Sigmoid colon (tissue), 4 donors: ENCODE data around the gene WNT3.

ENCODE experiments used
- EP300 ChIP-seq, 4 donors: sonication (generic); formaldehyde crosslinking; IDR thresholded peaks; one replicate each; pipeline ENCODE4 v1.6.1; 2017; ENCODE audit warnings: antibody characterized with exemption in 4 of 4
- TF ChIP-seq, protein P1 (sequence below), 4 experiments: fragments of 450-650 bp in 3 of 4; fragments of 200-600 bp in 1 of 4; IDR thresholded peaks; one replicate each; pipeline ENCODE4 v1.5.1; 2016 to 2019; ENCODE audit warnings: antibody characterized with exemption in 4 of 4, mild to moderate bottlenecking in 3 of 4, moderate library complexity in 2 of 4

- TF ChIP-seq, protein P1, sequence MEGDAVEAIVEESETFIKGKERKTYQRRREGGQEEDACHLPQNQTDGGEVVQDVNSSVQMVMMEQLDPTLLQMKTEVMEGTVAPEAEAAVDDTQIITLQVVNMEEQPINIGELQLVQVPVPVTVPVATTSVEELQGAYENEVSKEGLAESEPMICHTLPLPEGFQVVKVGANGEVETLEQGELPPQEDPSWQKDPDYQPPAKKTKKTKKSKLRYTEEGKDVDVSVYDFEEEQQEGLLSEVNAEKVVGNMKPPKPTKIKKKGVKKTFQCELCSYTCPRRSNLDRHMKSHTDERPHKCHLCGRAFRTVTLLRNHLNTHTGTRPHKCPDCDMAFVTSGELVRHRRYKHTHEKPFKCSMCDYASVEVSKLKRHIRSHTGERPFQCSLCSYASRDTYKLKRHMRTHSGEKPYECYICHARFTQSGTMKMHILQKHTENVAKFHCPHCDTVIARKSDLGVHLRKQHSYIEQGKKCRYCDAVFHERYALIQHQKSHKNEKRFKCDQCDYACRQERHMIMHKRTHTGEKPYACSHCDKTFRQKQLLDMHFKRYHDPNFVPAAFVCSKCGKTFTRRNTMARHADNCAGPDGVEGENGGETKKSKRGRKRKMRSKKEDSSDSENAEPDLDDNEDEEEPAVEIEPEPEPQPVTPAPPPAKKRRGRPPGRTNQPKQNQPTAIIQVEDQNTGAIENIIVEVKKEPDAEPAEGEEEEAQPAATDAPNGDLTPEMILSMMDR (IDR thresholded peaks at IDR 0.05): no peak
- no peak for TF ChIP-seq EP300 (IDR thresholded peaks at IDR 0.05)
These were observed 1.4 kb upstream of the WNT3 start for GRCh38 chr17:46819906-46820351.
